SK-N-SH (cell line): ENCODE measurements around the gene POGLUT3. TPM values are rescaled to one million over a fixed set of nuclear protein-coding genes. Genes with fewer than 3 reads are reported as not detected.

ENCODE experiments used
- CTCF ChIA-PET: fragments of 300-600, 350-600 bp; formaldehyde crosslinking; extraction: SDS; loops from one replicate; lab custom pipeline; 2021; lab: Yijun Ruan, JAX
- POLR2A ChIA-PET: fragments of 350-600 bp; sonication (Branson Sonifier 250); formaldehyde crosslinking; extraction: SDS; loops from one replicate; lab custom pipeline; 2020; ENCODE audit warnings: antibody characterized with exemption, inconsistent platforms; lab: Yijun Ruan, JAX
- DNase-seq: peaks from one replicate; pipeline ENCODE4 v3.0.0; 2012
- H2AFZ ChIP-seq: fragments of 200-600 bp; sonication (generic); 2 replicates; pipeline ENCODE4 v1.8.1; 2016; ENCODE audit warnings: antibody characterized with exemption, mild to moderate bottlenecking, low read depth
- H3F3A ChIP-seq: fragments of 200-600 bp; sonication (generic); replicated peaks from 2 replicates; pipeline ENCODE3; 2016; ENCODE audit warnings: antibody characterized with exemption, mild to moderate bottlenecking; ENCODE audit not compliant: insufficient read depth
- H3K27ac ChIP-seq, 2 experiments: fragments of 200-500 bp in 1 of 2; fragments of 200-600 bp in 1 of 2; sonication (Bioruptor generic) in 1 of 2; sonication (generic), shearing (Covaris generic) in 1 of 2; 2 replicates each; pipeline versions ENCODE4 v1.5.1 to v1.6.1; 2014 to 2016; ENCODE audit warnings: low read depth in 2 of 2, inconsistent platforms in 1 of 2, low read length in 1 of 2, mild to moderate bottlenecking in 1 of 2, mixed read lengths in 1 of 2
- H3K27me3 ChIP-seq: fragments of 200-600 bp; sonication (generic), shearing (Covaris generic); 2 replicates; pipeline ENCODE4 v1.6.1; 2016; ENCODE audit warnings: mixed run types; ENCODE audit not compliant: insufficient read depth
- H3K36me3 ChIP-seq, 2 experiments: fragments of 200-500 bp in 1 of 2; fragments of 200-600 bp in 1 of 2; sonication (Bioruptor generic) in 1 of 2; sonication (generic) in 1 of 2; replicated peaks in 1 of 2; 2 replicates each; pipeline versions ENCODE3 to v1.5.1; 2014 to 2016; ENCODE audit warnings: low read length in 1 of 2, mild to moderate bottlenecking in 1 of 2; ENCODE audit not compliant: insufficient read depth in 2 of 2, control insufficient read depth in 1 of 2
- H3K4me1 ChIP-seq, 2 experiments: fragments of 200-500 bp in 1 of 2; fragments of 200-600 bp in 1 of 2; sonication (Bioruptor generic) in 1 of 2; sonication (generic), shearing (Covaris generic) in 1 of 2; 2 replicates each; pipeline versions ENCODE4 v1.5.1 to v1.6.1; 2014 to 2016; ENCODE audit warnings: low read depth in 1 of 2, low read length in 1 of 2, mixed run types in 1 of 2; ENCODE audit not compliant: insufficient read depth in 2 of 2, control insufficient read depth in 1 of 2
- H3K4me2 ChIP-seq: fragments of 200-600 bp; sonication (generic), shearing (Covaris generic); 2 replicates; pipeline ENCODE4 v1.6.1; 2017; ENCODE audit warnings: mixed run types
- H3K4me3 ChIP-seq, 2 experiments: fragments of 200-500 bp in 1 of 2; fragments of 200-600 bp in 1 of 2; sonication (Bioruptor generic) in 1 of 2; sonication (generic), shearing (Covaris generic) in 1 of 2; 2 replicates each; pipeline versions ENCODE4 v1.5.1 to v1.8.1; 2014 to 2016; ENCODE audit warnings: low read depth in 2 of 2, inconsistent platforms in 1 of 2, low read length in 1 of 2, mild to moderate bottlenecking in 1 of 2, mixed read lengths in 1 of 2, moderate library complexity in 1 of 2
- H3K79me2 ChIP-seq: fragments of 200-600 bp; sonication (generic); 2 replicates; pipeline ENCODE4 v1.8.1; 2017; ENCODE audit warnings: mild to moderate bottlenecking; ENCODE audit not compliant: insufficient read depth
- H3K9ac ChIP-seq: fragments of 200-600 bp; sonication (generic); 2 replicates; pipeline ENCODE4 v1.6.1; 2017; ENCODE audit warnings: mixed run types
- H3K9me2 ChIP-seq: fragments of 200-600 bp; sonication (generic); 2 replicates; pipeline ENCODE4 v1.6.1; 2017; ENCODE audit warnings: mixed run types
- H3K9me3 ChIP-seq: fragments of 200-600 bp; sonication (generic); 2 replicates; pipeline ENCODE4 v1.6.1; 2017; ENCODE audit warnings: mixed run types, mild to moderate bottlenecking, moderate library complexity
- H4K20me1 ChIP-seq: fragments of 200-600 bp; sonication (generic); 2 replicates; pipeline ENCODE4 v1.6.1; 2017; ENCODE audit warnings: mild to moderate bottlenecking, mixed run types; ENCODE audit not compliant: insufficient read depth
- EP300 ChIP-seq, 2 experiments: IDR thresholded peaks; 2 replicates each; pipeline versions ENCODE4 v1.4.0 to v1.6.1; 2012; ENCODE audit warnings: borderline replicate concordance in 1 of 2, low read depth in 1 of 2, low read length in 1 of 2
- FOSL2 ChIP-seq: IDR thresholded peaks from 2 replicates; pipeline ENCODE4 v1.4.0; 2012; ENCODE audit warnings: low read depth, mild to moderate bottlenecking, moderate library complexity, borderline replicate concordance
- FOXJ3 ChIP-seq: sonication (generic); formaldehyde crosslinking; IDR thresholded peaks from 2 replicates; pipeline ENCODE4 v1.5.1; 2020; ENCODE audit warnings: mild to moderate bottlenecking, missing genetic modification reagents
- GATA2 ChIP-seq: sonication (generic); formaldehyde crosslinking; IDR thresholded peaks from 2 replicates; pipeline ENCODE4 v1.5.0; 2020; ENCODE audit warnings: mild to moderate bottlenecking, missing genetic modification reagents
- MAX ChIP-seq: IDR thresholded peaks from 2 replicates; pipeline ENCODE4 v1.4.0; 2012; ENCODE audit warnings: low read depth
- MEF2A ChIP-seq: IDR thresholded peaks from 2 replicates; pipeline ENCODE4 v1.4.0; 2012; ENCODE audit warnings: low read depth, borderline replicate concordance
- NFIC ChIP-seq: IDR thresholded peaks from 2 replicates; pipeline ENCODE4 v1.4.0; 2012; ENCODE audit warnings: borderline replicate concordance
- PBX3 ChIP-seq: IDR thresholded peaks from 2 replicates; pipeline ENCODE4; 2012
- POLR2AphosphoS5 ChIP-seq: IDR thresholded peaks from 2 replicates; pipeline ENCODE4 v1.6.1; 2012; ENCODE audit warnings: low read depth, low read length
- RAD21 ChIP-seq: IDR thresholded peaks from 2 replicates; pipeline ENCODE4 v1.6.1; 2012; ENCODE audit warnings: mild to moderate bottlenecking, low read length
- RXRA ChIP-seq: IDR thresholded peaks from 2 replicates; pipeline ENCODE4 v1.4.0; 2012; ENCODE audit warnings: low read depth, mild to moderate bottlenecking, borderline replicate concordance
- SIN3A ChIP-seq: IDR thresholded peaks from 2 replicates; pipeline ENCODE4 v1.6.1; 2012; ENCODE audit warnings: low read depth, mild to moderate bottlenecking, low read length, moderate library complexity, borderline replicate concordance
- SMC3 ChIP-seq: IDR thresholded peaks from 2 replicates; pipeline ENCODE4 v1.6.1; 2012; ENCODE audit warnings: low read depth, low read length, improper control_type of control experiment
- TAF1 ChIP-seq: IDR thresholded peaks from 2 replicates; pipeline ENCODE4 v1.6.1; 2012; ENCODE audit warnings: low read depth, mild to moderate bottlenecking, low read length, moderate library complexity, borderline replicate concordance
- TCF12 ChIP-seq: IDR thresholded peaks from 2 replicates; pipeline ENCODE4 v1.4.0; 2012
- USF1 ChIP-seq: IDR thresholded peaks from 2 replicates; pipeline ENCODE4 v1.4.0; 2012; ENCODE audit warnings: low read depth, borderline replicate concordance
- USF2 ChIP-seq: fragments of 150-350 bp; IDR thresholded peaks from 2 replicates; pipeline ENCODE4 v1.6.1; 2017; ENCODE audit warnings: antibody characterized with exemption, low read length, low read depth, borderline replicate concordance
- YY1 ChIP-seq: IDR thresholded peaks from 2 replicates; pipeline ENCODE4 v1.4.0; 2012; ENCODE audit warnings: low read depth, mild to moderate bottlenecking
- WGBS: methylation state at CpG from one replicate; pipeline ENCODE4 v1.1.6; 2017; ENCODE audit warnings: low lambda C conversion rate; 5-methylcytosine and 5-hydroxymethylcytosine counted together
- polyA plus RNA-seq, 3 experiments: library from polyadenylated mRNA; depleted of rRNA; stranded (reverse); fragments of >200 nt; gene quantifications; 2 replicates each; pipeline ENCODE4 v1.2.3, GENCODE V29; 2012

POGLUT3 gene
- polyA plus RNA-seq, 1 of the 3 experiments (the other 2 are of a cell fraction): 26.3 TPM

- H3K79me2 ChIP-seq: peaks cover 15% of the 10 kb centered on the region; the same call in 1 of the 2 replicates
- H3K36me3 ChIP-seq: peaks cover 3% of the 10 kb centered on the region in 2 experiments
- H3K4me3 ChIP-seq: no peak overlapping the region
- no peaks in the 10 kb centered on the region for H3K27me3 ChIP-seq
- peaks cover 0 to 11% of the 10 kb centered on the region in 2 experiments; a peak in 2 of 4 replicates for H3K4me1 ChIP-seq
- no peak overlapping the region for H3K27ac ChIP-seq
- WGBS: 100% methylated on average over 3 of the region's 3 CpGs
- ChIA-PET POLR2A (no interaction called here), CTCF (no interaction called here)
- no peaks in the 10 kb centered on the region for H3K9me2 ChIP-seq
- no peak overlapping the region for H3K4me2 ChIP-seq
- no peaks in the 10 kb centered on the region for H4K20me1 ChIP-seq
- peaks cover 6% of the 10 kb centered on the region for H3F3A ChIP-seq
- TF ChIP-seq RXRA (no peak), TCF12 (no peak), FOXJ3 (CRISPR knock-in tag) (no peak), NFIC (no peak), MAX (no peak), EP300 (IDR thresholded peaks at IDR 0.05; ENCODE audit: borderline replicate concordance in 1 of 2, low read depth in 1 of 2, low read length in 1 of 2) (no peak), YY1 (no peak), SIN3A (no peak), GATA2 (no peak)
- H2AFZ ChIP-seq: no peak overlapping the region
- no peaks in the 10 kb centered on the region for H3K9me3 ChIP-seq
- no peak for DNase-seq
- no peak overlapping the region for H3K9ac ChIP-seq
Measured at GRCh38 chr11:108495326-108495725, 2.9 kb downstream of the POGLUT3 start.

GRCh38 chr11:108494182-108494581 is 4.0 kb downstream of the POGLUT3 start:
- Histone ChIP-seq H3K9me3 (no peaks in the 10 kb centered on the region), H3K36me3 (peaks cover 3 to 10% of the 10 kb centered on the region in 2 experiments), H3K79me2 (peaks cover 15% of the 10 kb centered on the region; the same call in 1 of the 2 replicates), H2AFZ (no peak overlapping the region), H3K9ac (no peak overlapping the region), H3K9me2 (no peaks in the 10 kb centered on the region), H3K27ac (no peak overlapping the region), H3K4me2 (no peak overlapping the region), H3K4me1 (peaks cover 0 to 11% of the 10 kb centered on the region in 2 experiments; a peak in 2 of 4 replicates), H3K27me3 (no peaks in the 10 kb centered on the region), H4K20me1 (no peaks in the 10 kb centered on the region), H3K4me3 (no peak overlapping the region), H3F3A (peaks cover 6% of the 10 kb centered on the region)
- no peak for DNase-seq
- ChIA-PET CTCF (no interaction called here), POLR2A (interaction anchor here (0.7 kb wide), 1 partner anchor 99 kb away, joined by 3 read pairs; no protein-coding TSS in a partner anchor)
- 92% methylated on average over 6 of the region's 6 CpGs for whole genome bisulfite sequencing
- TF ChIP-seq PBX3 (no peak), MEF2A (no peak), FOSL2 (no peak), RXRA (no peak), MAX (no peak), USF2 (no peak), SMC3 (no peak), RAD21 (no peak), TAF1 (no peak), POLR2AphosphoS5 (no peak), USF1 (no peak)
